Measurements from ENCODE around the gene KMT2E. TPM values are rescaled to one million over a fixed set of nuclear protein-coding genes. Genes with fewer than 3 reads are reported as not detected.
A peak's percentile ranks its signal among the peaks of the same experiment; 100 is the strongest.

The KMT2E gene
- total RNA-seq, 1 donor from 2014 or later = 109 TPM

- Mint-ChIP-seq H3K36me3 (peaks cover 29% of the 10 kb centered on the region), H3K4me3 (no peak overlapping the region), H3K9me3 (no peaks in the 10 kb centered on the region), H3K27me3 (ENCODE audit: low read depth) (no peaks in the 10 kb centered on the region), H3K4me1 (no peaks in the 10 kb centered on the region), H3K27ac (peak overlapping the region; percentile 36)
- no peak for DNase-seq (ENCODE audit: low spot score in 2 of 2, unreplicated experiment in 2 of 2)
- TF ChIP-seq CTCF (IDR thresholded peaks at IDR 0.05; ENCODE audit: unreplicated experiment) = no peak
Measured at GRCh38 chr7:105112440-105113418, 98.7 kb downstream of the KMT2E start.

- Mint-ChIP-seq H3K9me3 (no peaks in the 10 kb centered on the region), H3K4me3 (no peak overlapping the region), H3K27ac (no peak overlapping the region), H3K36me3 (peaks cover 3% of the 10 kb centered on the region), H3K4me1 (peaks cover 5% of the 10 kb centered on the region), H3K27me3 (ENCODE audit: low read depth) (no peaks in the 10 kb centered on the region)
- DNase-seq (ENCODE audit: low spot score in 2 of 2, unreplicated experiment in 2 of 2) = no peak
- no peak for TF ChIP-seq CTCF (IDR thresholded peaks at IDR 0.05; ENCODE audit: unreplicated experiment)
Measured at GRCh38 chr7:105118612-105119600, 104.9 kb downstream of the KMT2E start.

- TF ChIP-seq CTCF (IDR thresholded peaks at IDR 0.05; ENCODE audit: unreplicated experiment) = no peak
- H3K27me3 Mint-ChIP-seq (ENCODE audit: low read depth) = no peaks in the 10 kb centered on the region
- no peak overlapping the region for H3K27ac Mint-ChIP-seq
Measured at GRCh38 chr7:105122619-105123018, 108.6 kb downstream of the KMT2E start.

GRCh38 chr7:105125745-105126144, 111.7 kb downstream of the KMT2E start:
- Mint-ChIP-seq H3K4me1 (peaks cover 5% of the 10 kb centered on the region), H3K9me3 (no peaks in the 10 kb centered on the region), H3K27ac (no peak overlapping the region), H3K27me3 (ENCODE audit: low read depth) (no peaks in the 10 kb centered on the region), H3K4me3 (no peak overlapping the region), H3K36me3 (peaks cover 14% of the 10 kb centered on the region)
- TF ChIP-seq CTCF (IDR thresholded peaks at IDR 0.05; ENCODE audit: unreplicated experiment) = no peak
- DNase-seq (ENCODE audit: low spot score in 2 of 2, unreplicated experiment in 2 of 2) = no peak

More at GRCh38 chr7:105122619-105123018, 108.6 kb downstream of the KMT2E start:
- Mint-ChIP-seq H3K4me1 (peaks cover 5% of the 10 kb centered on the region), H3K9me3 (no peaks in the 10 kb centered on the region), H3K36me3 (peaks cover 10% of the 10 kb centered on the region), H3K4me3 (no peak overlapping the region)
- no peak for DNase-seq (ENCODE audit: low spot score in 2 of 2, unreplicated experiment in 2 of 2)

GRCh38 chr7:105126436-105126975, 112.5 kb downstream of the KMT2E start:
- Mint-ChIP-seq H3K27me3 (ENCODE audit: low read depth) (no peaks in the 10 kb centered on the region), H3K36me3 (peaks cover 14% of the 10 kb centered on the region), H3K27ac (no peak overlapping the region), H3K4me3 (no peak overlapping the region), H3K4me1 (peaks cover 5% of the 10 kb centered on the region), H3K9me3 (no peaks in the 10 kb centered on the region)
- no peak for DNase-seq (ENCODE audit: low spot score in 2 of 2, unreplicated experiment in 2 of 2)
- no peak for TF ChIP-seq CTCF (IDR thresholded peaks at IDR 0.05; ENCODE audit: unreplicated experiment)
